Left kidney (tissue), 2 donors: Measurements from ENCODE around the gene SLX9. TPM values are rescaled to one million over a fixed set of nuclear protein-coding genes. Genes with fewer than 3 reads are reported as not detected.

Experiments used
- DNase-seq: peaks from one replicate; pipeline ENCODE4 v3.0.0-alpha.2; 2013
- polyA plus RNA-seq: library from polyadenylated mRNA; unstranded; fragments of 120-200 nt; gene quantifications from one replicate; pipeline ENCODE4 v1.2.1, GENCODE V29; 2013; ENCODE audit not compliant: insufficient read length

SLX9 gene
- polyA plus RNA-seq, 1 donor: 11.2 TPM

DNA sequence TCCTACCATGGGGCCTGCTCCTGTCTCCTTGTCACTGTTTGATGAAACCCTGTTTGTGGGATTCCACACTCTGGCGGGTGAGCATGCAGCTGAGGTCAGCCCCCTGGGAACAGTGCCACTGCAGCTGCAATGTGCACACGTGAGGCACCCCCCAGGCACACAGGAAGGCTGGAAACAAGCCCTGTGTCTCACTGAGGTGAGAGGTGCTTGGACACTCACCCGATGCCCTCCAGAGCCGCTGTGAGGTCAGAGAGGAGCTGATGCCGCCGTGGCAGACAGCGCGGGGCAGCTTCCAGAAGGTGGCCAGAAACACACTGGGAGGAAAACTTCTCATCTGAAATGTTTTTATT lies 49.7 kb downstream of the SLX9 start:
- DNase-seq: no peak

DNA sequence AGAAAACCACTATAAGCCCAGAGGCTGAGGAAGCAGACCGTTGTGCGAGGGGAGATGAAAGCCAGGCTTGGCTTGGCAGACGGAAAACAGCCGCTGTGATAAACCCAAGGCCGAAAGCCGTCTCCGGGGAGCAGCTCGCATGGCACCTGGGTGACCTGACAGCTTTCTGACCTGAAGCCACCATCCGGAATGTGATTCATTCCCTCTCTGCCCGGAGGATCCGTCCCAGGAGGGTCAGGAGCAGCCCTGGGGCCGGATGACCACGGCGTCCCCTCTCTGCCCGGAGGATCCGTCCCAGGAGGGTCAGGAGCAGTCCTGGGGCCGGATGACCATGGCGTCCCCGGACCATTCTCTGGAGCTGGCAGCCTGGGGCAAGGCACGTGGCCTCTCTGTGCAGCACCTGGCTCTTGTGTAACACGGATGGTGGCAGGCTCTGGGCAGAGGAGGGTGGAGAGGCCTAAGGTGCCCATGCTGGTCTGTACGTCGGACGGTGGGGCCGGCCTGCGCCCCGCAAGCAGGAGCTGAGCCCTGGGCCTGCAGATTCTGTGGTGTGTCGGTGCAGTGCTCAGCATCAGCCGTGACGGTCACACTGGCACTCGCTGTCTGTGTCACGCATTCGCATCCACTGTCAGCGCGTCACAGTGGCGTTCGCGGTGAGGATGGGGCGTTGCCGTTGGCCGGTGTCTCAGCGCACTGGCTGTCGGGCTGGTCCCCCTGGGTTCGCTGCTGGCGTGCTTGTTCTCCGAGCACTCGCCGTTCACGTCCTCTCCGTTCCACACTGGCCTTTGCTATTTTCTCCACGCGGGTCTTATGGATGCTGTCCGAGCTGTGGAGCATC lies 50.3 kb downstream of the SLX9 start:
- DNase-seq: no peak

DNA sequence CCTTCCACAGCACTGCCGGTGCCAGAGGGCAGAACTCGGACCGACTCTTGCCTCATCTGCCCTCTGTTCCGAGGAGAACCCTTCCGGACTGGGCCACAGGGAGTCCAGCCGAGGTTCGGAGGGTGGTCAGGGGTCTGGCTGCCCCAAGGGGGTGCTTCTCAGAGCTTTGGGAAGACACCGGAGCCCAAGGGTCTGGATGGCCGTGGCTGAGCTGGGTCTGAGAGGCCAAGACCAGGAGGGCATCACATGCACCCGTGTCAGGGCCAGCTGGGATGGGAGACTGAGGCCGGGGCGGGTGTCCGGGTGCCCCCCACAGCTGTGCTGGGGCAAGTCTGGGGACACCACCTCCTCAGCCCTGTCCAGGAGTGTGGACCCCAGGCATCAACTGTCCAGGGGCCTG lies 51.1 kb downstream of the SLX9 start:
- no peak for DNase-seq

DNA sequence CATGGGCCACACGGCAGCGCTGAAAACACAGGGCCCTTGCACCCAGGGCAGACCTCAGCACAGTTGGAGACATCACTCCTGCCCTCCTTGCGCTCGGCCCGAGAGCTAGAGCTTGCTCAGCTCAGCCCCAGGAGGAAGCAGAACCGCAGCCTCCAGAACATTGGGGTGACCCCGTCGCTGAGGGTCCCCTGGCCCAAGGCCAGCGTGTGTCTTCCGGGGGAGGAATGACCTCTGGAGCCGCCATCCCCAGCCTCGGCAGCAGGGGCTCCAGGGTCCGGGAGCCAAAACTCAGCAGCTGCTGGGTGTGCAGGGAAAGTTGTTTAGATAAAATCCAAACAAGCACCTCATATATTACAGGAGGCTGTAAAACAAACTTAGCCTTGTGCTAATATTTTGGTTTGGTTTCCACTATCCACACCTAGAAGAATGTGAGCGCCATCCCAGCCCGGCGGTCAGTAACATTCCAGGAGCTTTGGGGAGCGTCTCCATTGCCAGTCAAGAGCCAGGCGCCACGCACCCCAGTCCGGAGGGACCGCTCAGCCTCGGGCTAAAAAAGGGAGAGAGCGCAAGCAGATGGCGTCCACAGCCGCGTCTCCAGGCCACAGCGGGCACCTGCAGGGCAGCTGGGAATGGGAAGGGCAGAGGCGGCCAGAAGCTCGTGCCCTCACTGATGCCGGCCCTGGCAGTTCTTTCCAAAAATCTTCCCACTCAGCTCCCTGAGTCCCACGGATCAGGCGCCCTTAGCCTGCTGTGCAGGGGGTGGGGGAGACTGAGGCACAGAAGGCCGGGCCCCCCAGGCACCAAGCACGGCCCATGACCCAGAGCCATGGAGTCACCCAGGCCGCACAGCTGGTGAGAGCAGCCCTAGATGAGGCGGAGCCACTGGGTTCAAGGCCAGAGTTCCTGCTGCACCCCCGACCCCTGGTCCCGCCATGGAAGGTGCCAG lies 52.0 kb downstream of the SLX9 start:
- DNase-seq: no peak

DNA sequence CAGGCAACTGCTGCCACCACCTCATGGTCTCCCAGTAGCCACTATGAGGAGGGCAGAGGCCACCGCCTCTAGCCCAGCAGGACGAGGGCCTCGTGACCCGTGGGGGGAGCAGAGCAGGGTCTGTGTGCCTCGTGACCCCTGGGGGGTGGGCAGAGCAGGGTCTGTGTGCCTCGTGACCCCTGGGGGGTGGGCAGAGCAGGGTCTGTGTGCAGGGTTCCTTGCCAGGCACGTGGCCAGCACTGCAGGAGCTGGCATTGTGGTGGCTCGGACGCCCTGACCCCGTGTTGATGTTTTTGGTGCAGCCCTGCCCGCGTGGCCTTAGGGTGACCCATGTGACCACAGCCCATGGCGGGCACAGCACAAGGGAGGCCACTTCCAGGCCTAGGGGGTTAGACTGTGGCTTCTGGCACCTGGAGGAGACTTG lies 52.8 kb downstream of the SLX9 start:
- DNase-seq: no peak

DNA sequence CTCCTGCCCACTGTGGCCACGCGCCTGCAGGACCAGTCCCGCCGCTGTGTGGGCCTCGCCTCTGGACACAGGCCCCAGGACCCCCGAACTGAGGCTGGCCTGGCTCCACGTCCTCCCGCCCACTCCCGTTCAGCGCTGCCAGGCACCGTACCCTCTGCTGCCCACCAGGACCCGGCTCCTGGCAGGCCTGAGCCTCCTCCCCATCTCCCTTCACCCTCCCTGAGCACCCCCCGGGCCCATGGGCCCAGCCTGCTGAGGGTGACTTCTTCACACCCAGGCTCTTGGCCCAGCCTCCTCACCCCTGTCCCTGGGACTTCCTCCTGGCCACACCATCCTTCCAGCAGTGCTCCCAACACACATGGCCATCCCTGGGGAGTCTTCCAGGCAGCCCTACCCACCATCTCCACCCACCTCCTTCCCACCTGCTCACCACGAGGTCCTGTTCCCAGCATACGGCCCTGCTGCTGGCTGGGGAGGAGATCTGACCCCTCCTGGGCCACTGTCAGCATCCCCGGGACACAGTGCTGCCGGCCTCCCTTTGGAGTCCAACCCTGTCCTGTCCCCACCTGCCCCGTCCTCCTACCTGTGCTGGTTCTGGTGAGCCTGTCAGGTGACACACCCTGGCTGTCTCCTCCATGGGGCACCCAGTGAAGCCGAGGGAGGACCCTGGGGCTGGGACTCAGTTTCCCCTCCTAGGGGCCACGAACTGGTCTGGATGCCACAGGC lies 53.7 kb downstream of the SLX9 start:
- no peak for DNase-seq

DNA sequence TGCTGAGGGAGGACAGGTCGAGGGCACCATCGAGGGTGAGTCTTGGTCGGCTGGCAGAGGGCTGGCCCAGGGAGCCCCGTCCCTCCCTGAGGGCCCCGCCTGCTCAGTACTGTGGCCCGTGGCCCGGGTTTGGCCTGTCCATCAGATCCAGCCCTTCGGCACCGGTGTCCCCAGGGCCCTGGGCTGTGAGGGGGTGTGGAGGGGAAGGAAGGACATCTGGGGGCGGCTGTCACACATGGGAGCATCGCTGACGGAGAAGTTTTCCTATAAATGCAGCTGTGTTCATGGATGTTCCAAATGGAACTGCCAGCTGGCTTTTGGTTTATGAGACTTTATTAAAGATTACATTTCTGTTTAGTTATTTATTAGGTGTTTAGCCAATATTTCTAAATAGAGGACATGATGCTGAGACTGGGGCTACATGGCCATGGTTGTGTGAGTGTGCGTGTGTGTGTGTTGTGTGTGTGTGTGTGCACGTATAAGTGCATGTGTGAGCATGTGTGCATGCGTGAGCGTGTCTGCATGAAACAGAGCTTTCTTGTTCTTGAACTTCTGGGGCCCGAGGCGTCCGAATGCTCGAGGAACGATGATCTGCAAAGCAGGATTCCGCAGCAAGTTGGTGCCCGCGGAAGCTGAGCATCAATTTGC lies 54.3 kb downstream of the SLX9 start:
- no peak for DNase-seq

DNA sequence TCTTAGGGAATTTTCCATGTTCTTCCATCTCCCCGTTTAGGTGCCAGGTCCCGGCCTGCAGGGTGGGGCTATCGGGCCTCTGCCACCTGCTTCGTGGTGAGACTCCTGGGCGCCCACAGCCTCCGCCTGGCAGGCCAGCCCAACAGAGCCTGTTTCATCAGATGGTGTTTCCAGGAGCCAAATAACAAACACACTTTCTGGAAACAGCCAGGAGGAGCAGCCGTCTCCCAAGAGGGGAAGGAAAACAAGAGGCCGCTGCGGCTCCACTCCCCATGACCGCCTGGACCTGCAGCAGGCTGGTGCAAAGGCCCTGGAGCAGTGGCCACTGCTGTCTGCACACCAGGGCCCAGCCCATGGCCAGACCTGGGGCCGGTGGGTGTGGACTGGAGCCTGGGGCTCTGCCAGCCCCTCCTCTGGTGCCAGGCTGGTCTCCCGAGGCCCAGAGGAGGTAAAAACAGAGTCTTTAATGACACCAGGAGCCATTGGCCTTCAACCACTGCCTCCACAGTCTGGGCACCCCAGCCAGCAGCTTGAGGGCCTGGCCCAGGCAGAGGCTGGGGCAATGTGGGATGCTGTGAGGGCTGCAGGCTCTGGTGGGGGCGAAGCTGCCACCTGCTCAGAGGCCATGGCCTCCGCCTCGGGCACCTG lies 55.0 kb downstream of the SLX9 start:
- DNase-seq: no peak

DNA sequence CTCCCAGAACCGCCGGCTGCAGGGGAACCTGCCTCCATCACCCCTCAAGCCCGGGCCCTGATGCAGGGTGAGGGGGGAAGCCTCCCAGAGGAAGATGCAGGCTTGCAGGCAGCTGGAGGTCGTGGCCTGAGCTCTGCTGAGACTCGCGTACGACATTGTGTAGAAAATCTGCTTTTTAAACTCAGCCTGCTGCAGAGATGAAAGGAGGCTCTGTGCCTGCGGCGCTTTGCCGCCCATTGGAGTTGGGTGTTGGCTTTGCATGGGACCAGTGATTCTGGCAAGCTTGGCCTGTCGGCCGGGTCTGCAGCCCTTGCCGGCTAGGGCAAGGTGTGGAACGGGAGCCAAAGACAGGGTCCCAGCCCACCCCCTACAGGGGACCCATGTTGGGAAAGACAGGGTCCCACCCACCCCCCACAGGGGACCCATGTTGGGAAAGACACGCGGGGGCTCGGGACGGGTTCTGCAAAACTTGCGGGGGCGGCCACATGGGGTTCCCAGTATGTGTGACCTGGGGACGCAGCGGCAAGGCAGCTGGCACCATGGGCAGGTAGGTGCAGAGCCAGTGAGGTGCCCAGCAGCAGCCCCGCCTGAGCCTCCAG lies 55.6 kb downstream of the SLX9 start:
- DNase-seq: no peak

DNA sequence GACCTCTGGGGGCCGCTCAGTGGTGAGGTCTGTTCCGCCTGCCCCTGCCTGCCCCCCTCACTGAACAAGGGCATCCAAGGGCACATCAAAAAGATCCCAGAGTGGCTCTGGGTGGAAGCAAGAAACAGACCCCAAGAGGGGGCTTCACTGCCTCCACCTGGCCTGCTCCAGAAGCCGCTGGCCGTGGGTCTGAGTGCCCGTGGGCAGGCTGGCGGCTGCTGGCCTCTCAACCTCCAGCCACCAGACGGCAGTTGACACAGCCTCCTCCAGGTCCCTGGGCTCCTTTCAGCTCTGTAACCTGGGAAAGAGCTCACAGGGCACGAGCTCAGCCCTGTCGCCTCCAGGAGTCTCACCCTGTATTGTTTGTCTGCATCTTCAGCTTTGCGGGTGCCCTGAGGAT lies 56.3 kb downstream of the SLX9 start:
- no peak for DNase-seq

DNA sequence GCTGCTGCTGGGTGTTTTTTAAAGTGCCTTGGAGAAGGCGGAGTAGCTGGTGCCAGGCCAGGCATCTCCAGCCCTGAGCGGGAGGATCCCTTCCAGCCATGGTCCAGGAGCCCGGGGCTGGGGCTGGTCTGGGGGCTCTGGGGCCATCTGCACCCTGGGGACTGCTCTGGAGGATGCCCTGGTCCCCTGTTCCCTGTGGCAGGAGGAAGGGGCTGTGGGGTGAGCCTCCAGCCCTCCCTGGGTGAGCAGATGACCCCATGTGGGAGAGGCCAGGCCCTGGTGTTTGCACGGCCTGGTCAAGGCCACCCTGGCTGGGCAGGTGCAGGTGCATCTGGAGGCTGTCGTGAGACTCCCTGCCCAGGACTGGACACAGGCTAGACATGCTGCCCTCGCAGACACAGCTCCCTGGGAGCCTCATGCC lies 56.7 kb downstream of the SLX9 start:
- DNase-seq: no peak

DNA sequence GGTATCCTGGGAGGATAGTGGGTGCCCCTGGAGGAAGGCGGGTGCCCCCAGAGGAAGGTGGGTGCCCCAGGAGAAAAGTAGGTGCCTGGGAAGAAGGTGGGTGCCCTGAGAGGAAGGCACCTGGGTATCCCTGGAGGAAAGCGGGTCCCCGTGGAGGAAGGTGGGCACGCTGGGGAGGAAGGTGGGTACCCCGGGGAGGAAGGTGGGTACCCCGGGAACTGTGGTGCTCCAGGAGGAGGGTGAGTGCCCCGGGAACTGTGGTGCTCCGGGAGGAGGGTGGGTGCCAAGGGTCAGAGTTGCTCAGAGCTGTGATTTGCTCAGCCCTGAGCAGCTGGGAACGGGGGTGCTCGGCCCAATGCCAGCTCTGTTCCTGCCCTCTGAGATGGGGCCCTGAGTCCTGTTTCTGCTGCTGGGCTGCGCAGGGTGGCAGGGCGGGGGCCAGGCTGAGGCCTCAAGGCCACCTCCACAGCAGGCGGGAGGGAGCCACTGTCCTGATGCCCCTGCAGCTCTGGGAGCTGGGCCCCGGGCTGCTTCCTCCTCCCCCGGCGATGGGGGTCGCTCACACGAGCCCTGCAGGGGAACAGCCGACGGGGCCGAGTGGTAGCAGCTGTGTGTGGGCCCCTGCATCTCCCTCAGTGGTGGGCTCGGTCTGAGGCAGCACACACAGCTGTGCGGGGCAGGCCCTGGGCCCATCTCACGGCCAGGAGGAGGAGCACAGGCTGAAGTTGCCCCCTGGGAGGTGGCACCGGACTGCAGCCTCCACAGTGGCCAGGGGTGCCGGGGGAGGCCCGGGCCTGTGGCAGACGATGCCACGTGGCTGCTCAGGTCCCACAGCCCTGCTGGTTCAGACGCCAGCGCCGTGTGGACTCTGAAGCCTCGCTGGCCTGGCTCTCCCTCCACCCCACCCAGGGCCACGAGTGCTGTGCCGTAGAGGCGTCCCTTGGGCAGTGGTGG lies 57.4 kb downstream of the SLX9 start:
- DNase-seq: no peak

DNA sequence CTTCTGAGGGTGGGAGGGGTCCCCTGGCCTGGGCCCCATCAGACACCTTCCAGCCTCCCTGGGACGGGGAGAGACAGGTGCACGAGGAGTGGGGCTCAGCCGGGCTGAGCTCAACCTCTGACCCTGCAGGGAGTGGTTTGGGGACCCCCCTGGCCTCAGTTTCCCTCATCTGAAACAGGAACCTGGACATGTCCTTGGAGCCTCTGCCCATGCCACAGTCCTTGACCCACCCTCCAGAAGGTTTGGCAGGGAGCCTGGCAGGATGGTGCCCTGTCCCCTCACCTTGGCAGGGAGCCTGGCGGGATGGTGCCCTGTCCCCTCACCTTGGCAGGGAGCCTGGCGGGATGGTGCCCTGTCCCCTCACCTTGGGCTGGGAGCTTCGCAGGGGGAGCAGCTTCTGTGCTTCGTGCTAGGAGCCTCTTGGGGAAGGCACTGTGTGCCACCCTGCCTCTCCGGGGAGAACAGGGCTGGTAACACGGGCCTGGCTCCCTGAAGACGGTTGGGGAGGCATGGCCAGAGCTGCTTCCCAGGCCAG lies 58.3 kb downstream of the SLX9 start:
- DNase-seq: no peak

DNA sequence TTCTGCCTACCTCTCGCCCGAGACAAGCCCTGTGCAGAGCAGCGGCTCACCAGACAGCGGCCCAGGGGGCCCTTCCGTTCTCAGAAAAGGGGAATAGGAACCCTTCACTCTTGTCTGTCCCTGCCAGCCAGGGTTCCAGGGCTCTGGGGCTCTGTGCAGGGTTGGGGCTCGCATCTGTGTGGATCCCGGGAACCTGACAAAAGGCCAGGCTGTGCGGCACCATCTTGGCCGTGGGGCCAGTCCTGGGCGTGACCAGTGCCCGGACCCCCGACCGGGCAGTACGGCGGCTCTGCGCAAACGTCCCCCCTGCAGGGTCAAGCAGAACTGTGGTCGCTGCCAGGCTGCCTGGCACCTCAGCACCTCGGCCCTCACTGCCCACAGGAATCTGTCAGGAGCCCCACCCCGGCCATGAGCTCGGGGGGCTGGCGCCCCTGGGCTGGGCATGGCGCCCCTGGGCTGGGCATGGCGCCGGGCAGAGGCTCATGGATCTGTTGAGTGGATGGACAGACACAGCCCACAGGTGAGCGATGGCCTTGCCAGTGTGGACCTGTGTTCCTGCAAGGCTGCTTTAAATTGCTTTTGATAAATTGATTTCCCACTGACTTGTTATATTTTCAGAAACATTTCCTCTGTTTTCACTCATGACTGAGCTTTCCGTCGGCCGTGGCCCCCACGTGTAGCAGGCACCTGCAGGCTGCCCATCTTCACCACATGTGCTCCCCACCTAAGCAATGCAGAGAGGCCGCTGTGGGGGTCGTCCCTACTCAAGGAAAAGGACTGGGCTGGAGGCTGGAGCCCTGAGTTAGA lies 59.0 kb downstream of the SLX9 start:
- DNase-seq: no peak

DNA sequence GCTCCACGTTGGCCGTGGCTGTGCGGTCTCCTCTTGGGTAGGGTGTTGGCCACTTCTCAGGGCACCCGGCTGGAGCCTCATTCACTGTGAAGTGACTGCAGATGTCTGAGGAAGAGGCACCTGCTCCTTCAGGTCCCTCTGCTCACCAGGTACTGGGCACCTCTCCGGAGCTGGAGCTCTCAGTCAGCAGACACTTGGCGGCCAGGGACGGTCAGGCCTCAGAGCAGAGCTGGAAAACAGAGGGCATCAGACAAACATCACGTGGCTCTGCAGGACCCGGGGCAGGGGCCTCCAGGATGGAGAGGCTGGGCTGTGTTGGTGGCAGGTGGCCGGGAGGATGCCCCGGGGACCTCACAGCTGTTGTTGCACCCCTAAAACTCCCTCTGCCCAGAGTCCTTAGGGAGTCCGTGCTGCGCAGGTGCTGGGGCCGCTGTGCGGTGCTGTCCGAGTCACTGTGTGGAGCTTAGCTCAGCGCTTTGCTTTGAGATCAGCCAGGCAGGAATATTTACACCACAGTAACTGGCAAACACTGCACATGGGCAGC lies 59.7 kb downstream of the SLX9 start:
- DNase-seq: no peak

DNA sequence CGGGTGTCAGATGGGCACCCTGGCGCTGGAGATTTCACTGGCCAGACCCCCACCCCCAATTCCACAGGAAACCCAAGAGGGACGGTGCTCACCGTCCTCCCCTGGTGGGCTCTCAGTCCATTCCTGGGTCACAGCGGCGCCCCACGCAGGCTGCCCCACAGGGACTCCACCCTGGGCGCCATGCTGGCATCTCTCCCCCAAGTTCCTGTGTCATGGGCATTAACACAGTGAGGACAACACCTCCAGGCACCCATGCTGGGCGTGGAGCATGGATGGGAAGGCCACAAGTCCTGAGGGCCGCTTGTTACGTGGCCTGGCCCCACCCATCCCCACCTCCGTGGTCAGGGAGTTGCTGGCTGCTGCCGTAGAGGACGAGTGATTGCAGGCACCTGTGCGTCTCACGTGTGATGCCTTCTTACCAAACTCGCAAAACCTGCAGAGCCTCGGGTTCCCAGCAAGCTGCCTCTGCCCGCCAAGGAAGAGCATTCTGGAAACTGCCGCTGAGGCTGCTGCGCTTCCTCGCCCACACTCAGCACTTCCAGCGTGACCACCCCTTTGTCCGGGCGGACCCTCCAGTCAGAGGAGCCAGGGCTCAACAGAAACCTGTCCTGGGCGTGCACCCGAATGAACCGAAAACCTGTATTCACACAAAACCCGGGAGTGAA lies 60.3 kb downstream of the SLX9 start:
- no peak for DNase-seq

DNA sequence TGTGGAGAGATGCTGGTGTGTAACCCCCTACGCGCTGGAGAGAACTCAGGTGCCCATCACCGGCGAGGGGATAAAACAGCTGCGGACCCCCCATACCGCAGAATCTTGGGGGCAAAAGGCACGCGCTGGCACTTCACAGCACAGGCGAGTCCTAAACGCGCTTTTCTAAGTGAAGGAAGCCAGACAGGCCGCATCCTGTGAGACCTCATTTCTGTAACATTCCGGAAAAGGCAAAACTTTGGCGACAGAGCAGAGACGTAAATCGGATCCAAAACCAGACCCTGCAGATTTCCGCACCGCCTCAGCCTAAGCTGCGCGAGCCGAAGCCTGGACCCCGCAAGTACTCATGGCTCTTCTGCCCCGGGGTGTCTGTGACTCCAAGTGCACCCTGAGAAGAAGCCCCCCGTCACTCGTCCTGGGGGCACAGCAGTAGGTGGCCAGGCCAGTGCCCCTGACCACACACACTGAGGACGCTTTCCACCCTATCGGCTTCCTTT lies 60.9 kb downstream of the SLX9 start:
- no peak for DNase-seq
